Measurements from ENCODE around the gene THOC3.
"Not testable (repeated sequence)": the region's sequence is repeated elsewhere in the genome, so short reads cannot be mapped to it uniquely, and the experiment has no call there.

THOC3 gene, protein sequence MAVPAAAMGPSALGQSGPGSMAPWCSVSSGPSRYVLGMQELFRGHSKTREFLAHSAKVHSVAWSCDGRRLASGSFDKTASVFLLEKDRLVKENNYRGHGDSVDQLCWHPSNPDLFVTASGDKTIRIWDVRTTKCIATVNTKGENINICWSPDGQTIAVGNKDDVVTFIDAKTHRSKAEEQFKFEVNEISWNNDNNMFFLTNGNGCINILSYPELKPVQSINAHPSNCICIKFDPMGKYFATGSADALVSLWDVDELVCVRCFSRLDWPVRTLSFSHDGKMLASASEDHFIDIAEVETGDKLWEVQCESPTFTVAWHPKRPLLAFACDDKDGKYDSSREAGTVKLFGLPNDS

DNA sequence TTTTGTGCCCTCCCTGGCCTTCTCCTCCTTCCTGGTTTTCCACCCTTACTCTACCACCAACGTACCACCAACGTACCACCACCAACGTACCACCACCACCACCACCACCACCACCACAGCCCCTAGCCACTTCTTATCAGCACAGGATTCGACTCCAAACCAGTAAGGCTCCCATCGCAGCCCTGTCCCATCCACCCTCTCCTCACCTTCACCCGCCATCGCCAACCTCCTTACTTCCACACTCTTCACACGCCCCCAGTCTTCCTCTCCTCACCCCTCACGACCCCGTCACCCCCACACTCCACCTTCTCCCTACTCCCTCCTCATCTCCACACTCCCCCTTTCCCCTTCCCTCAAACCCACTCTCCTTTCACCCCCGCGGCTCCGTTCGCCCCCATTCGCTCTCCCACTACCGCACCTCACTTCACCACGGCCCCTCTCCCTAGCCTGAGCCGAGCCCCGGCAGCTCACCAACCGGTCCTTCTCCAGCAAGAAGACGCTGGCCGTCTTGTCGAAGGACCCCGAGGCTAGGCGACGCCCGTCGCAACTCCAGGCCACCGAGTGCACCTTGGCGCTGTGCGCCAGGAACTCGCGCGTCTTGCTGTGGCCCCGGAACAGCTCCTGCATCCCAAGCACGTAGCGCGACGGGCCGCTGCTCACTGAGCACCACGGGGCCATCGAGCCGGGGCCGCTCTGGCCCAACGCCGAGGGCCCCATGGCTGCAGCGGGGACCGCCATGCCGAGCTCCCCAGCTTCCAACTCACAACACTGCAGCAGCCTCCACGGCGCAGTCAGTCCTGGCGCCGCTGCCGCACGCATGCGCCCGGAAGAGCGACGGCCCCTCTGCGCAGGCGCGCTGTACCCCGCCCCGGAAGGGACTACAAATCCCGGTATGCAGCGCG lies at the start of gene THOC3:
Gene THOC3, minus strand, starts transcription at position 845 of the 902 bp plus-strand sequence. Its CDS starts 107 bp downstream, at position 738.
- DNase-seq (ENCODE audit: low read depth in 3 of 3): peak; percentile 39 to 60 (median 58)

DNA sequence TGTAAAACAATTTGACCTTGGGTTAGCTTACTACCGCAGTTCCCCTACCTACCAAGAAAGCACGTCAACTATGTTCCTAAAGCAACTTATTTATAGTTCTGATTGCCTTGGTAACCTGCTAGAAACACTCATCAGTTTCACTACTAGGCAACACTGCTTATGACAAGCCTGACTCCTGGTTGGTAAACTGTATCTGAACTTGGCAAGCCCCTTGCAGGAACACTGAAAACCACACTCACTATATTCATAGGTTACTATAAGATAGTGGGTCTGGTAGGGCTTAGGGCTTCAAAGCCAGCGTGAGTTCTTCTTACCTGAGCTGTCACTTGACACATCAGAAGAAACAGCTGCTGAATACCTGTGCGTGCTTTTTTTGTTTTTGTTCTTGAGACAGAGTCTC lies 49.2 kb upstream of the THOC3 start:
- DNase-seq (ENCODE audit: low read depth in 3 of 3): not testable (repeated sequence)

DNA sequence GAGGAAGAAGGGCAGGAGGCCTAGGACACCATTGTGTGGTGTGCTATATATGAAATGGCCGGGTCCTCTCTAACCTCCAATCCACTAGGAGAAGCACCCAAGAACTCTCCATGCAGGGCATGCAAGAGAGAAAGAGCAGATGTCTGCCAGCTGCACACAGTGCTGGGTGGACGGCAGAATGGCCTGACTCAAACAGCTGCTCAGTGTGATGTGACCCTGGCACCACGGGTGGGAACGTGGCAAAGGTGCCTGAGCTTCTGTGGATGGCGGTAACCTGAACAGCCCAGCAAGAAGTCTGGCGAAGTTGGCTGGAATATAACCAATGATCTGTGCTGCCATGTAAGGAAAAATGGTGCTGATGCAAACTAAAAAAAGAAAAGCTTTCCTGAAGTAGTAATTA lies 46.2 kb upstream of the THOC3 start:
- DNase-seq (ENCODE audit: low read depth in 3 of 3): not testable (repeated sequence)

DNA sequence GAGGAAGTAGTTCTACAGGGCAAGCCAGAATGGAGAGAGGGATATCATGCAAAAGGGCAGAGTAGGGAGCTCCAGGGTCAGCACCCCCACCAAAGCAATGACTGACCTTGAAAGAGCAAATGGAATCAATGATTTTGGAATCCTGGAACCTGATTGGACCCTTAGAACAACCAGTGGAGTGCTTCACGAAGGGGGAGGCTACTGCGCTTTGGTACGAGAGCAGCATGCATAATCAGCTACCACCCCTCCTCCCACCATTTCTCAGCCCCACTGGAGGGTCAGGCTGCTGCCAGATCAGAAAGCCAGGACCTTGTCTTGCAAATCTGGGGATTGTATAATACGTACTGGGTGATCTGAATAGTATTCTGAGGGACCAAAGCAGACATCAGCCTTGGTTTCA lies 43.0 kb upstream of the THOC3 start:
- DNase-seq (ENCODE audit: low read depth in 3 of 3): not testable (repeated sequence)

DNA sequence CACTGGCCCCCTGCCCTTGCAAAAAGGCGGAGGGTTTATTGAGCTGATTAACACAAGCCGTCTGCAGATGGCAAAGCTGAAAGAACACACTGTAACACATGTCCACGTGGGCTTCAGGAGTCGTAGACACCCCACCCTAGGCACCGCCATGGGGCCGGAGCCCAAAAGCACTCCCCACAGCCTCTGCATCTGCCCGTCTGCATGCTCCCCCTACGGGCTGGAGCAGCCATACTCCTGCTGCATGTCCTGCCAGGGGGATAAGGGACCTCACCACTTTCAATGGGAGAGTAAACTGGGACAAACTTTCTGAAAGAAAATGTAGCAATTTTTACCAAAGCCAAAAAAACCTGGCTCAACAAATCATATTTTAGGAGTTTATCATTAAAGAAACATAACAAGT lies 42.1 kb upstream of the THOC3 start:
- not testable (repeated sequence) for DNase-seq (ENCODE audit: low read depth in 3 of 3)

DNA sequence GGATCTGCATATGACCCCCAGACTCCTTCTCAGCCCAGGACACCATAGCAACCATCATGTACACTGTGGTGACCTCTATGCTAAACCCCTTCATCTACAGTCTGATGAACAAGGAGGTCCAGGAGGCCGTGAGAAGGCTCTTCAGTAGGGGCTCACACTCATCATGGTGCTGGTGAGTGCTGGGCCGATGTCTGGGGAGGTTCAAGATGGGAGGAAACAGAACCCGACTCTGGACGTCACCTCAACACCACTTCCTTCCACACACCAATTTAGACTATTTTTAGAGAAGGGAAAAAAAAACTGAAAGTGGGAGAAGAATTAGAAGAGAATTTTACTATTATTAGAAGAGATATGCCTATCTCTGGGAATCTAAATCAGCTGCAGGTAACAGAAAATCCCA lies 39.1 kb upstream of the THOC3 start:
- not testable (repeated sequence) for DNase-seq (ENCODE audit: low read depth in 3 of 3)

DNA sequence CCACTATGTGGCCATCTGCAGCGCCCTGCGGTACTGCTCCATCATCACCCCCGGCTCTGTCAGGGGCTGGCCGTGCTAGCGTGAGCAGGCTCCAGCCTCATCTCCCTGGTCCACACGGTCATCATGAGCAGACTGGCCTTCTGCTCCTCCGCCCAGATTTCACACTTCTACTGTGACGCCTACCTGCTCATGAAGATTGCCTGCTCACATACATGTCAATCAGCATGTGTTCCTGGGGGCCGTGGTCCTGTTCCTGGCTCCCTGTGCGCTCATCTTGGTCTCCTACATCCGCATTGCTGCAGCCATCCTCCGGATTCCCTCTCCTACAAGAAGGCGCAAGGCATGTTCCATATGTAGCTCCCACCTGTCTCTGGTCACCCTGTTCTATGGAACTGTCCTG lies 38.7 kb upstream of the THOC3 start:
- not testable (repeated sequence) for DNase-seq (ENCODE audit: low read depth in 3 of 3)

DNA sequence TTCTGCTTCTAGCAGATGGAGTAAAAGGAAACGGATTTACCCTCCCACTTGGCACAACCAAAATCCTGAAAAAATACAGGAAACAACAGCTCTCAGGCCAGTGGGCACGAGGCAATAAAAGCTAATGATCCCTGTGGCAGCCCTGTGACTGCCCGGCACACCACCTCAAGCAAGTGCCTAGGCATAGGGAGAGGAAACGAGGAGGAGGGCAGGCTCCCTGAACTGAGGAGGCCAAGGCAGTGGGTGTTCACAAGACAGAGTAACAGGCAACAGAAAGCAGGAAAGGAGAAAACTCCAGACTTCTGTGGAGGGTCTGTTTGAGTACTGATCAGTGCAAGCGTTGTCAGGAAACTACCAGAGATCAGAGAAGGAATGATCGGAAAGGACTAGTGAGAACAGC lies 29.9 kb upstream of the THOC3 start:
- not testable (repeated sequence) for DNase-seq (ENCODE audit: low read depth in 3 of 3)

DNA sequence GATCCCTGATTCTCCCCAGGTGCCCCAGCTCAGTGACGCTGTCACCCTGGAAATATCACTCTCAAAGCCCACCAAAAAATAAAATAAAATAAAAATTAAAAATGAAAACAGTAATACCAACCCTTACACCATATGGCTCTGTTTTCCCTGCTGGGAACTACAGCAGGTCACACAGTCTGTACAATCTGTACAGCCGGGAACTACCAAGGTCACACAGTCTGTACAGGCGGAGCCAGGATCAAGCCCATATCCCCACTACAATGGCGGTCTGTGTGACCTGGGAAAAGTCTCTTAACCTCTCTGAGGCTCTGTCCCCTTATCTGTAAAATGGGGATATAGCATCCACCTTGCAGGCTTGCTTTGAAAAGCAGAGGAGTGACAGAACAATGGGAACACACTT lies 29.4 kb upstream of the THOC3 start:
- not testable (repeated sequence) for DNase-seq (ENCODE audit: low read depth in 3 of 3)

DNA sequence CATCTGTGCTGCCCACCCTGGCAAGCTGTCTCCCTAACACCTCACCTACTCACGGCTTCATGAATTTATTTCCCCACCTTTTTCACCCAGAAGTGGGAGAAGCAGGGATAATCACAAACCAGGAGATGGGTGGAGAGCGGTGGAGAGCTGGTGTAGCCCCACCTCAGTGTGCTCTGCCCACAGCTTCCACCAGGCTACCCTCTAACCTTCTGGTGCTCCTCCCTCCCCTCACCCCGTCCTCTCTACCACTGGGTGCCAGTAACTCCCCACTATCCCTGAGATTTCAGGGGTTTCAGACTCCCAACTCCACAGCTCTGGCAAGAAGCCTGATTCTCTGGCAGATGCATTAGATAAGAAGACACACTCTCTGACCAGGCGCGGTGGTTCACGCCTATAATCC lies 28.7 kb upstream of the THOC3 start:
- DNase-seq (ENCODE audit: low read depth in 3 of 3): not testable (repeated sequence)

DNA sequence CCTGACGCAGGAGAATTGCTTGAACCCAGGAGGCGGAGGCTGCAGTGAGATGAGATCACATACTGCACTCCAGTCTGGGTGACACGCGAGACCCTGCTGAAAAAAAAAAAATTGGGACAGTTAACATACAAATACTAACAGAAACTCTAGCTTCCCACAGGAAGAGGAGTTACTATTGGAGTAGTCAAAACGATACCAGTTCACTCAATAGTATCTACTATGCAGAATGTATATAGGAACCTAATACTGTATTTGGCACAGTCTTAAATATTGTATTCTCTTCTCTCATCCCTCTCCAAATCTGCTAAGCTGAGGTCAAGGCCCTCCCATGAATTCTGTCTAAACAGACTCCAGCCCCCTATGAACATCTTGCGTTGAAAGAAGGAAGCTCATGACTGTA lies 27.4 kb upstream of the THOC3 start:
- not testable (repeated sequence) for DNase-seq (ENCODE audit: low read depth in 3 of 3)

DNA sequence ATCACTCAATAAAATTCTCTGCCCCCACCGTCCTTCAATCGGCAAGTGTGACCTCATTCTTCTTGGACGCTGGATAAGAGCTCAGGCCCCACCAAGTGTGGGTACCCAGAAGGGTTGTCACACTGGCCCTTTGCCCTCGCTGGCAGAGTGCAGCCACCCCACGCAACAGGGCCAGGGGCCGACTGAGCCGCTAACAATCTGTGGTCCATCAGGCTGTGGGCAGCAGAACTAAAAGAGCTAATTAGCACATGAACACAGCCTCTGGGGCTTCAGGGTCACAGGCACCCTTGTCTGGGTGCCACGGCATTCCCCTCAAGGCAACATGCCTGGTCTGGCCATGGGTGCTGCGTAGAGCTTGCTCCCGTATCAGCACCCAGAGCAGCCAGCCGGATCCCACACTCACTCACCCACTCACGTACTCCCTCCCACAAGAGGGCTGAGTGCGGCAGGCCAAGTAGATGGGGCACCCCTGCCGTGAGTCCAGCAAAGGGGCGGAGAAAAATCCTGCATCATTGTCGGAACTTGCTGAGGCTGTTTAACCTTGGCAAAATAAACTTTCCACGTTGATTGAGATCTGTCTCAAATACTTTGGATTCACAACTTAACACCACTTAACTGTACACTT lies 11.4 kb upstream of the THOC3 start:
- not testable (repeated sequence) for DNase-seq (ENCODE audit: low read depth in 3 of 3)

DNA sequence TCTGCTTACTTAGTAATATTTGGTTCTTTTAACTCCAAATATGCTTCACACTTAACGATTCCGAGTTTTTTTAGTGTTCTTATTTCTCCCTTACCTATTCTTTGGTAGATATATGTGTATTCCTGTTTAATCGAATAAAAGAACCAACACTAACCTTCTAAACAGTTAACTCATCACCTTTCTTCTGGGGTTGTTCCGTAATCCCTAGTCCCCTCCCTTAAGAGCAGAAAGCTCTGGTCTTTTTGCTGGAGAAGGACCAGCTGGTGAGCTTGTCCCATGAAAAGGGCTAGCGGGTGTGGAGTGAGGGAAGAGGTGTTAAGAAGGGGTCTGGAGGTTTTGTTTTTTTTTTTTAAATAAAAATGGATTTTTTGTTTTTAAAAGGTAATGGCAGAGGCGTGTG lies 266 bp upstream of the THOC3 start:
- DNase-seq (ENCODE audit: low read depth in 3 of 3): not testable (repeated sequence)

DNA sequence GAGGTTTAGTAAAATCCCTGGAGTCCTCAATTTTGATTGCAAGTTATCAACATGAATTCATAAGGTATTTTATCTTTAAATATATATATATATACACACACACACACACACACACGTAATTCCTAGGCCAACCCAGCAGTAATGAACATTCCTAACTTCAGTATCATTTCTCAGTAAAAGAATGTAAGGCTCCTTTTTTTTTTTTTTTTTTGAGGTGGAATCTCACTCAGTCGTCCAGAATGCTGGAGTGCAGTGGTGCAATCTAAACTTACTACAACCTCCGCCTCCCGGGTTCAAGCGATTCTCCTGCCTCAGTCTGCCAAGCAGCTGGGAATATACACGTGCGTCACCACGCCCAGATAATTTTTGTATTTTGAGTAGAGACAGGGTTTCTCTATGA lies 5.8 kb downstream of the THOC3 start:
- DNase-seq (ENCODE audit: low read depth in 3 of 3): not testable (repeated sequence)

DNA sequence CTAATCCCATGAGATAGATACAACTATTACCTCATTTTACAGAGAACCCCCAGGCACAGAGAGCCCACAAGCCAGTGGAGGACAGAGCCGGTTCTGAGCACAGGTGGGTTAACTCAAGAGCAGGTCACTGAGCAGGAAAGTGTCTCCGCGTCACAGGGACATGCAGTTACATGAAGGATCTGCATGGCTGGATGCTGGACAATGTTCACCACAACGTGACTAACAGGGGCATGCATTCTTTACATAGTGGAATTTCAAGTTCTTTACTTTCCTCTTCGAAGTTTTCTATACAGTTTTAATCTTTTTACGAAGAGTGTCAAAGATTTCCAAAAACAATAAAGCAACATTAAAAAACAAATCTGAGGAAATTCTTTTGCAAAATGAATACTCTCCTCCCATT lies 7.9 kb downstream of the THOC3 start:
- not testable (repeated sequence) for DNase-seq (ENCODE audit: low read depth in 3 of 3)

DNA sequence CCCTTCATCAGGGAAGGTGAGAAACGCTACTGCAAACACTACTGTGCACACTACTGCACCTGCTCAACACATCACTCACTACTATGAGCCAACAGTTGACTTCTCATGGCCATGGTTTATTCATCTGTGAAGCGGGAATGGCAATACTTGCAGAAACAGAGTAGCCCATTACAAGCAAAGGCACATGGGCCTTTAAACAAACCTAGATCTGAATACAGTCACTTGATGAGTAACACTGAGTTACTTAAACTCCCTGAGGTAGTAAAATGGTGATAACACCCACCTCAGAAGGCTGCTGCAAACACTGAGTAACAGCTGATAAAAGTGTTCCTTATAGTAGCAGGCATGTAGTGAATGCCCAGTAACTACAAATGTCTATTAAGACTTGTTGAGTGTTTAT lies 9.6 kb downstream of the THOC3 start:
- DNase-seq (ENCODE audit: low read depth in 3 of 3): not testable (repeated sequence)

DNA sequence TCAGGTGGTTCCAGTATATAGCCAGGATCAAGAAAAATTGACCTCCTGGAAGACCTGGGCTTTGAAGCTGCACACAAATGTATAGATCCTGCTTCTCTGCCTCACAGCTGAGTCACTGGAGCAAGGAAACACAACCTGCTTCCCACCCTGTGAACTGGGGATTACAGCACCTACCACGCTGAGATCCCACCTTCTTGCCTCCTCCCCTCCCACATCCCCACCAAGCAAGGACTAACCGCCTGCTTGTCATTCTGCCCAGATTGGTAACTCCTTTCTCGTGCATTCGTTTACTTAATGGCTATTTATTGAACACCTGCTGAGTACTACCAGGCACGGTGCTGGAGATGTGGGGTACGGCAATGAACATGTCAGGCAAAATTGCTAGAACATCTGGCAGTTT lies 14.0 kb downstream of the THOC3 start:
- DNase-seq (ENCODE audit: low read depth in 3 of 3): not testable (repeated sequence)

DNA sequence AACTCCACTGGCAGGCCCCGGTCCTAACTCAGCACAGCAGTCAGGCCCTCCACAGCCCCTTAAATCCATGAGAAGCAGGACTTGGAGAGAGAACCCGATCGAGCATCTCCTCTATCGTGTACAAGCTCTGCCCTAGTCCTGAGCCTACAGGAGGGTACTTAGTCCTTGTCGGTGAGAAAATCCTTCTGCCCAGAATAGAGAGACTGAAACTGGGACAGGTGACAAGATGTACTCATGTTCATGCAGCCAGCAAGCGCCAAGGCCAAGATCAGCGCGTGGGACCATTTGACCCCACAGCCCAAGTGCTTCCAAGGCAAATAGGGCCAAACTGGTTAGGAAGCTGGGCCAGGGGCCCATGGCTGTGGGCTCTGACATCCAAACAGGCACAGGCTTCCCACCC lies 15.3 kb downstream of the THOC3 start:
- not testable (repeated sequence) for DNase-seq (ENCODE audit: low read depth in 3 of 3)

DNA sequence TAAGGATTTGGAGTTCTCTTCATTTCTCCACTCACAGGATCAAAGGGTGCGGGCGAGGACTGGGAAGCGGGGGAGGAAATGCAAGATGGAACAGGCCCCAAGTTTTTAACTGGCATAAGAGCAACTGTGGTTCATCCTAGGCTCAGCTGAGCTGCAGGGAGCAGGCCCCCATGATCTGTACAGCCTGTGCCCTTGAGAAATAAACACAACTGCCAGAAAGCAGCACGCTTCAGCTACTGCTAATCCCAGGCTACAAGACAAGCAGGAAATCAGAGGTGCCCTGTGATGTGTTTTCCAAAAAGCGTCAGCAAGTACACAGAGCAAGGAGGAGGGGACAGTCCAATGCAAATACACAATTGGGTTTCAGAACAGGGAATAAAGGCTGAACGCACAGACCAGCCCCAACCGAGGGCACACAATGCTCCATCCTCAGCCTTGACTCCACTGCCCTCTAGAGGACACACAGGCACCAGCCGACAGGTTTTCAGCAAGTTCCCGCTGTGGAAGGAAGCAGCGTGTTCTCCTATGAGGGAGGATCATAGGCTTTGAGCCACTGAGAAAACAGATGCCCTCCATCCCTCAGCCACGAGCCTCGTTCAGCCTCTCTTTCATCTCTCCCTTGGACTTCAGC lies 16.7 kb downstream of the THOC3 start:
- not testable (repeated sequence) for DNase-seq (ENCODE audit: low read depth in 3 of 3)

DNA sequence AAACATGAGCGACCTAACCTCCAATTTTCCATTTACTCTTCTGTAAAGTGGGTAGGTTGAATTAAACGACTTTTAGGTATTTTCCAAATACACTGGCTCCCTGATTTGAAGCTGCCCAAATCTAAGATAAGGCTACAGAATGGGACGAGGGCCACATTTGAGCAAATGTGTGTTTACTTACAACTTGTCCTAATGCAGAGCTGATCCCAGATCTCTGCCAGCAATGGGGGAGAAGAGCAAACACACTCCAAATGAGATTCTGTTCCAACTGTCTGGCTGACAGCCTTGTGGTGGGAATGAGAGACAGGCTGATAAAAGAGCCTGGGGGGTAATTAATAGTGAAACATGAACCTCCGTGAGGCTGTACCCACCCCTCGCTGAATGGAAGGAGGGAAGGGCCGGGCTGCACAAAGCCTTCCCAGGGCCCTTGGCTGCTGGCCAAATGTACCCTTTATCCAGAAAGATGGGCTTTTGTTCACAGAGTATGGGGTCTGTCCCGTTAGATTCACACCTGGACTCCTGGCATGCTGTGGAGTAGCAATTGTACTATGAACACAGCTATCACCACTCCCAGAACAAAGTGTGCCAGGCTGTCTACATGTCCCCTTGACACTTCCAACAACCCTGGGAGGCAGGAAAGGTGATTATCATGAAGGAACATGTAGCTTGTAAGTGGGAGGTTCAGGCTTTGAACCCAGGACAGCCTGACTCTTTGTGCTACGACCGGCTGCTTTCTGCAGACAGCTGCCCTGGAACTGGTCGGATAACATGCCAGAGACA lies 19.6 kb downstream of the THOC3 start:
- DNase-seq (ENCODE audit: low read depth in 3 of 3): not testable (repeated sequence)

DNA sequence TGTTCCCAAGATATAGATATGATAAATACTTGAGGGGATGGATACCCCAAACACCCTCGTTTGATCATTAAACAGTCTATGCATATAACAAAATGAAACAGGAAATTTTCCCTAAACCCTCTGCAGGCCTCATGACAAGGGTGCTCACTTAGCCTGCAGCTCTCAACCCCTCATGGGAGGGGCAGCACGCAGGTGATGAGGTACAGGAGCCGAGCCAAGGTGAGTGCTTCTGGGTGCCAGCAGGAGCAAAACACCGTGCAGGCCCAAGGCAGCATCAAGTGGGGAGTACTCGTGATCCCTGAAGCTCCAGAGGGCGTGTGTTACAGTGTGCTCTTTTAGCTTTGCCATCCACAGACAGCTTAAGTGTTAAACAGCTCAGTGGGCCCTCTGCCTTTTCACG lies 24.9 kb downstream of the THOC3 start:
- not testable (repeated sequence) for DNase-seq (ENCODE audit: low read depth in 3 of 3)
